ENCODE results near the gene TCN2. TPM values are rescaled to one million over a fixed set of nuclear protein-coding genes. Genes with fewer than 3 reads are reported as not detected.

TCN2 gene
- total RNA-seq, 2 donors from 2014 or later: 28.7 to 38.2 TPM

GRCh38 chr22:30603801-30604200, 3.2 kb upstream of the TCN2 start:
- Histone ChIP-seq H3K9me3 (no peaks in the 10 kb centered on the region), H3K36me3 (no peaks in the 10 kb centered on the region), H3K4me1 (peaks cover 0 to 28% of the 10 kb centered on the region in 2 donors), H3K4me3 (no peak overlapping the region), H3K27me3 (no peaks in the 10 kb centered on the region), H3K27ac (no peak overlapping the region)
- no peak for TF ChIP-seq CTCF (IDR thresholded peaks at IDR 0.05)
- DNase-seq (ENCODE audit: low spot score): no peak

- H3K4me1 ChIP-seq: peaks cover 0 to 33% of the 10 kb centered on the region in 2 donors
- DNase-seq (ENCODE audit: low spot score): no peak
- no peaks in the 10 kb centered on the region for H3K36me3 ChIP-seq
- H3K4me3 ChIP-seq: no peak overlapping the region
- H3K27ac ChIP-seq: no peak overlapping the region
- no peaks in the 10 kb centered on the region for H3K27me3 ChIP-seq
- no peaks in the 10 kb centered on the region for H3K9me3 ChIP-seq
- TF ChIP-seq CTCF (IDR thresholded peaks at IDR 0.05): no peak
Observed at GRCh38 chr22:30604723-30605122, 2.3 kb upstream of the TCN2 start.

GRCh38 chr22:30605449-30606110, 1.4 kb upstream of the TCN2 start:
- H3K27me3 ChIP-seq: no peaks in the 10 kb centered on the region
- peaks cover 0 to 41% of the 10 kb centered on the region in 2 donors for H3K4me1 ChIP-seq

DNA sequence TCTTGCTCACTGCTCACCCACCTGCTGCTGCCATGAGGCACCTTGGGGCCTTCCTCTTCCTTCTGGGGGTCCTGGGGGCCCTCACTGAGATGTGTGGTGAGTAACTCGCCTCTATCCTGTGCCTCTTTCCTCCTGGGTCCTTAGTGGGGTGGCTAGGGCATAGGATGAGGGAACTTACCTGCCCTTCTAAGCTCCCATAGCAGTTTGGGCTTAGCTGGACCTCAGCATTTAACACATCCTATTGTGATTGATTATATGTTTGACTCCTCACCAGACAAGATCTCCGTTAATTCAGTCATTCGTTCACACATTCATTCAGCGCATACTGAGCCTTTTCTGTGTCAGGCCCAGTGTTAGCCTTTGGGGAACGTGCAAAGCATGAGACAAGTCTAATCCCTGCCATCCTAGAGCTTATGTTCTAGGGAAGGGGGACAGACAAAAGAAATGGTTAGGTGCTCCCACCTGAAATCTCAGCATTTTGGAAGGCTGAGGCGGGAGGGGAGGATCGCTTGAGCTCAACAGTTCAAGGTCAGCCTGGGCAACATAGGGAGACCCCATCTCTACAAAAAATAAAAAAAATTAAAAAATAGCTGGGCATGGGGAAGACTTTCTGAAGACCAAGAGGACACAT, 441 bp downstream of the TCN2 start:
- H3K9me3 ChIP-seq: no peaks in the 10 kb centered on the region
- no peak for DNase-seq (ENCODE audit: low spot score)
- no peaks in the 10 kb centered on the region for H3K27me3 ChIP-seq
- H3K4me3 ChIP-seq: peak overlapping the region; percentile 51 to 62
- H3K4me1 ChIP-seq: peaks cover 0 to 42% of the 10 kb centered on the region in 2 donors
- no peak for TF ChIP-seq CTCF (IDR thresholded peaks at IDR 0.05)
- H3K27ac ChIP-seq: peak overlapping the region; percentile 64 to 72
- H3K36me3 ChIP-seq: no peaks in the 10 kb centered on the region

More at GRCh38 chr22:30605449-30606110, 1.4 kb upstream of the TCN2 start:
- H3K4me3 ChIP-seq: peak overlapping the region; percentile 51 to 62
- TF ChIP-seq CTCF (IDR thresholded peaks at IDR 0.05): peak; percentile 75 to 79
- H3K27ac ChIP-seq: peak overlapping the region; percentile 64 to 72
- peak; percentile 69 for DNase-seq (ENCODE audit: low spot score)
- H3K9me3 ChIP-seq: no peaks in the 10 kb centered on the region
- no peaks in the 10 kb centered on the region for H3K36me3 ChIP-seq

- Histone ChIP-seq H3K4me1 (peaks cover 0 to 42% of the 10 kb centered on the region in 2 donors), H3K27ac (peak overlapping the region; percentile 64 to 72), H3K9me3 (no peaks in the 10 kb centered on the region), H3K27me3 (no peaks in the 10 kb centered on the region), H3K36me3 (peaks cover 3% of the 10 kb centered on the region), H3K4me3 (peak overlapping the region; percentile 51 to 62)
- no peak for TF ChIP-seq CTCF (IDR thresholded peaks at IDR 0.05)
- no peak for DNase-seq (ENCODE audit: low spot score)
Observed at GRCh38 chr22:30607939-30608338, 965 bp downstream of the TCN2 start.
